Kidney (tissue), 14 donors: ENCODE results near the gene PRKAR2B. TPM values are rescaled to one million over a fixed set of nuclear protein-coding genes. Genes with fewer than 3 reads are reported as not detected.
"Not testable (repeated sequence)": the region's sequence is repeated elsewhere in the genome, so short reads cannot be mapped to it uniquely, and the experiment has no call there.

ENCODE experiments used
- DNase-seq, 5 donors: peaks; one replicate each; pipeline ENCODE4 v3.0.0-alpha.2; 2013 to 2020
- FAIRE-seq: peaks from 2 replicates; lab custom pipeline; 2012; peaks lifted over from hg19 to GRCh38; lab: Jason Lieb, UNC
- H3K27ac ChIP-seq, 2 donors: one replicate each; pipeline ENCODE4 v1.7.0; 2013; ENCODE audit warnings: low read depth in 2 of 2, low read length in 2 of 2, inconsistent platforms in 1 of 2
- H3K27me3 ChIP-seq: one replicate; pipeline ENCODE4 v1.7.1; 2013; ENCODE audit warnings: low read length, inconsistent platforms; ENCODE audit not compliant: control insufficient read depth, insufficient read depth
- H3K36me3 ChIP-seq, 3 donors: one replicate each; pipeline versions ENCODE4 v1.7.0 to v1.7.1; 2013; ENCODE audit warnings: low read length in 3 of 3, control low read depth in 1 of 3, inconsistent platforms in 1 of 3; ENCODE audit not compliant: insufficient read depth in 3 of 3, control insufficient read depth in 2 of 3
- H3K4me1 ChIP-seq, 3 donors: one replicate each; pipeline versions ENCODE4 v1.7.0 to v1.7.1; 2013; ENCODE audit warnings: low read length in 3 of 3, inconsistent platforms in 1 of 3, low read depth in 1 of 3; ENCODE audit not compliant: control insufficient read depth in 2 of 3, insufficient read depth in 2 of 3
- H3K4me3 ChIP-seq, 3 donors: one replicate each; pipeline versions ENCODE4 v1.7.0 to v1.8.1; 2013; ENCODE audit warnings: low read length in 3 of 3, control low read depth in 1 of 3, inconsistent platforms in 1 of 3
- H3K9ac ChIP-seq, 3 donors: one replicate each; pipeline versions ENCODE4 v1.7.0 to v1.7.1; 2013; ENCODE audit warnings: low read length in 3 of 3, control low read depth in 1 of 3, inconsistent platforms in 1 of 3
- H3K9me3 ChIP-seq, 3 donors: one replicate each; pipeline versions ENCODE4 v1.7.0 to v1.7.1; 2013; ENCODE audit warnings: low read length in 3 of 3, control low read depth in 1 of 3, inconsistent platforms in 1 of 3; ENCODE audit not compliant: control insufficient read depth in 2 of 3, insufficient read depth in 1 of 3
- CTCF ChIP-seq: IDR thresholded peaks from 3 replicates; pipeline ENCODE4 v1.5.1; 2012; ENCODE audit warnings: mild to moderate bottlenecking, moderate library complexity, borderline replicate concordance; ENCODE audit not compliant: insufficient read depth; ENCODE audit errors: extremely low read depth
- intact Hi-C: fragments of 100-400 bp; cut with DNase I; formaldehyde crosslinking; loops from one replicate; pipeline ENCODE4 v1.11.1; 2022
- polyA plus RNA-seq: library from polyadenylated mRNA; stranded (reverse); fragments of 350-450 nt; fragmentation: Illumina TruSeq; extraction: RNeasy Lipid Tissue Mini Kit (QIAGEN cat#74804); gene quantifications from one replicate; pipeline ENCODE4 v1.2.3, GENCODE V29; 2014; ENCODE audit warnings: low read depth, low replicate concordance; ENCODE audit not compliant: insufficient read depth
- total RNA-seq: library from RNA; stranded (reverse); fragmentation: NEBNext Ultra II Directional; extraction: Animal tissue kit (Norgen Biotek cat#: 25700); gene quantifications from one replicate; pipeline ENCODE4 v1.2.1, GENCODE V29; 2021
- donor health status: control.
- donor health status: control.
- donor health status: control.
- donor health status: control.
- donor health status: control.
- donor health status: DM: yes; HTN: yes; CAD: no.
- donor health status: Normal renal cell carcinoma (clear cell type).

The PRKAR2B gene
- total and polyA plus RNA-seq, 2 donors from 2014 or later: 6.9 to 7.3 TPM

GRCh38 chr7:107138696-107139420 lies 94.4 kb downstream of the PRKAR2B start:
- no peak for TF ChIP-seq CTCF
- Histone ChIP-seq H3K4me3 (no peak overlapping the region), H3K27me3 (no peaks in the 10 kb centered on the region), H3K27ac (no peak overlapping the region), H3K9me3 (no peaks in the 10 kb centered on the region), H3K9ac (no peak overlapping the region), H3K36me3 (no peaks in the 10 kb centered on the region), H3K4me1 (no peaks in the 10 kb centered on the region)
- DNase-seq (no peak), FAIRE-seq (no peak)
- intact Hi-C loops: no loop called here

DNA sequence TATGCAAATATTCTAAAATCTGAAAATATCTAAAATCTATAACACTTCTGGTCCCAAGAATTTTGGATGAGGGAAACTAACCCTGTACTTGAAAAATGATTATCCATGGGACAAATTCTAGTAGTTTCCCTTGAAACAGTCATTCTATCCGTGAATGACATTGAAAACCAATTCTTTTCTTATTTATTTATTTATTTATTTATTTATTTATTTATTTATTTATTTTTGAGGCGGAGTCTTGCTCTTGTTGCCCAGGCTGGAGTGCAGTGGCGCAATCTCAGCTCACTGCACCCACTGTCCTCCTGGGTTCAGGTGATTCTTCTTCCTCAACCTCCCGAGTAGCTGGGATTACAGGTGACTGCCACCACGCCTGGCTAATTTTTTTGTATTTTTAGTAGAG lies 99.4 kb downstream of the PRKAR2B start:
- H3K27ac ChIP-seq, H3K4me1 ChIP-seq, FAIRE-seq, H3K9ac ChIP-seq, H3K4me3 ChIP-seq, H3K9me3 ChIP-seq, DNase-seq, H3K27me3 ChIP-seq, intact Hi-C loops, H3K36me3 ChIP-seq: not testable (repeated sequence)

- Histone ChIP-seq H3K4me3 (no peak overlapping the region), H3K9me3 (no peaks in the 10 kb centered on the region), H3K27me3 (no peaks in the 10 kb centered on the region), H3K36me3 (no peaks in the 10 kb centered on the region), H3K27ac (no peak overlapping the region), H3K9ac (no peak overlapping the region), H3K4me1 (no peaks in the 10 kb centered on the region)
- no peak for FAIRE-seq
- no peak for TF ChIP-seq CTCF
- DNase-seq: no peak
- intact Hi-C loops: no loop called here
Observed at GRCh38 chr7:107145067-107145838, 100.7 kb downstream of the PRKAR2B start.
